GM19351 (cell line): ENCODE results near the gene ACSBG1.

Experiments used
- ATAC-seq: cut with Tn5 transposase; IDR thresholded peaks from one replicate; pipeline ENCODE4 v1.9.1; 2021; ENCODE audit warnings: mild to moderate bottlenecking, moderate library complexity; ENCODE audit not compliant: unreplicated experiment

The ACSBG1 gene, protein sequence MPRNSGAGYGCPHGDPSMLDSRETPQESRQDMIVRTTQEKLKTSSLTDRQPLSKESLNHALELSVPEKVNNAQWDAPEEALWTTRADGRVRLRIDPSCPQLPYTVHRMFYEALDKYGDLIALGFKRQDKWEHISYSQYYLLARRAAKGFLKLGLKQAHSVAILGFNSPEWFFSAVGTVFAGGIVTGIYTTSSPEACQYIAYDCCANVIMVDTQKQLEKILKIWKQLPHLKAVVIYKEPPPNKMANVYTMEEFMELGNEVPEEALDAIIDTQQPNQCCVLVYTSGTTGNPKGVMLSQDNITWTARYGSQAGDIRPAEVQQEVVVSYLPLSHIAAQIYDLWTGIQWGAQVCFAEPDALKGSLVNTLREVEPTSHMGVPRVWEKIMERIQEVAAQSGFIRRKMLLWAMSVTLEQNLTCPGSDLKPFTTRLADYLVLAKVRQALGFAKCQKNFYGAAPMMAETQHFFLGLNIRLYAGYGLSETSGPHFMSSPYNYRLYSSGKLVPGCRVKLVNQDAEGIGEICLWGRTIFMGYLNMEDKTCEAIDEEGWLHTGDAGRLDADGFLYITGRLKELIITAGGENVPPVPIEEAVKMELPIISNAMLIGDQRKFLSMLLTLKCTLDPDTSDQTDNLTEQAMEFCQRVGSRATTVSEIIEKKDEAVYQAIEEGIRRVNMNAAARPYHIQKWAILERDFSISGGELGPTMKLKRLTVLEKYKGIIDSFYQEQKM

DNA sequence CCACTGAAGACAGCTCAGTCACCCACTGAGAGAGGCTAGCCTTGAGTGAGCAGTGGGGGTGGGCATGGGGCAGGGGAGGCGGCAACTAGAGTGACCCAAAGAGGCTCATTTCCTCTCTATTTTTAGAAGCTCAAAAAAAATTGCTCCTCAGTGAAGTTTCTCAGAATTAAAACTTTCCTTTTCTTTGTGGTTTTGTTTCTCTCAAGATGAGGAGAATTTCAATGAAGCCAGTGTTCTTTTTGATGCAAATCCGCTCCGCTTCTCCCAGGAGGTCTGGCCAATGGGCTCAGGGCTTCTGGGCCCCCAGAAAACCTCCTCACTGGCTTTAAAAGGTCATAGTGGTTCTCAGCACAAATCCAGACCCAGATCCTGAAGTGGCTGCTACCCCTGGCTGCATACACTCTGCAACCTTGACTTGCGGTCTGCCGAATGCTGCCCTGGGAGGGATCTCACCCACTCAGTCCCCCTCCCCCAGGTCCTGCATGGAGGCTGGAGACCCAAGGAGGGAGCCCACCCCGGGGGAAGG lies at the start of gene ACSBG1:
Gene ACSBG1, minus strand, starts transcription at position 51 of the 526 bp plus-strand sequence. CDS start 64 bp downstream, outside the sequence.
- no peak for ATAC-seq

DNA sequence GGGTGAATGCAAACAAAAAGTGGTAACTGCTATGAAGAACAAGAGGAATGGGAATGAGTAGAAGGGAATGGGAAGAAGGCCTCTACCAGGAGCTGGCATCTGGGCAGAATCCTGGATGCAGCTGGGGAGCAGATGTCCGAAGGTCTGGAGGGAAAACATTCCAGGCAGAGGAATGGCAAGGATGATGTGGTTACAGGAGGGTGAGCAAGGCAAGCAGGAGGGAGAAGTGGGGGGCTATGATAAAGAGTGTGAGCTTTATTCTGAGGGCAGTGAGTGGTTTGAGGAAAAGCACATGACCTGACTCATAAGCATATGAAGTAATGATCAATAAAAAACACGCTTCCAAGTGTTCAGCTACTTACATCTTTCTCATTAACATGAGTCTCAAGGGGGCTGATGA lies 48.0 kb upstream of the ACSBG1 start:
- no peak for ATAC-seq

GRCh38 chr15:78280319-78281072 lies 46.1 kb upstream of the ACSBG1 start:
- no peak for ATAC-seq

DNA sequence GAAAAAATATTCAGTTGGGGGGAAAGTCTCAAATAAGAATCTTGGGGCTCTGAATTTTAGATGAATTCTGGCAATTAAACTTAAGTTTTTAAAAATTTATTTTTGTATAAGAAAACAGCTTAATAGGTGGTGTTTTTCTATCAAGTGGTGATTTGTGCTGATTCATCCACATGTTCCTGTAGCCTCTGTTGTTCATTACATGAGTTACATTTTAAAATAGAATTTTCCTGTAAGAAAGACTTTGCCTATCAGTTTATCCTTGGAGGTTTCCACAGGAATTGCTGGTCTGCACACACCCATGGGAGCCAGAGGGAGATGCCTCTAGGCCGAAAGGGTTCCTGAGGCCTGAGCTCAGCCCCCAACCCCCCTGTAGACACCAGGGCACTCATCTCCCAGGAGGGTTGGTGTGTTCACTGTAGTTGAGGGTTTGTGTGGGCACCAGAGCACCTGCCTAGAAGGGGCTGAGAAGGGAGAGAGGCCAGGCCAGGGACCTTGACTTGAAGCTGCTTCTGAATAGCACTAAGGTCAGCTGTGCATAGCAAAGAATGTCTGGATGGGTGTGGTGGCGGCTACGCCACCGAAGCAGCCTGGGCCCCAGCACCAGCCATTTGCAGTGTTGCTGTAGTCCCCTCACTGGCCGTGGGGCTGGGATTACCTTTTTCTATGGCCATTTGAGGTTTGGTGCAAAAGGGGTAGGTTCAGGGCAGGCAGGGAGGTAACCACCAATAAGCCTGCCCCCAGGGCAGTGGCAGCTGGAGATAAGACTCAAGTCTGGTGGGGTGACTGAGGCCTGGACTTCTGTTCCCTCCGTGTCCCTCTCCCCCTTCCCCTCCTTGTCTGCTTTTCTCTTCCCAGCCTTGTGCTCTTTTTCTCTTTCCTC lies 41.9 kb upstream of the ACSBG1 start:
- no peak for ATAC-seq

GRCh38 chr15:78274994-78275393 lies 40.6 kb upstream of the ACSBG1 start:
- ATAC-seq, result no peak

DNA sequence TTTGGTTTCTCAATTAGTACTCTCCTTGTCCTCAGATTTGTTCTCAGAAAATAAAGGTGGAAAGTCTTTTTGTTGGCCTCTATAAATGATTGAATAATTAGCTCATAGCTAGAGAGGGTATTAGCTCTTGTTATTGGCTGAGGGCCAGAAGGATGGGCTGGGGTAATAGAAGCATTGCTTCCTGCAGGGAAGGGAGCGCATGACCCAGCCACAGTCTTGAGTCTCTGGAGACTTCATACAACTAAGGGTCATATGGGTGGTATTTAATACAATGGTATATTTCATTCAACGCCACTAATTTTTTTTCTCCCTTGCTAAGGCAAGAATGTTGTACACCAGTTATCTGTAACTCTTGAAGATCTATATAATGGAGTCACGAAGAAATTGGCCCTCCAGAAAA lies 38.4 kb upstream of the ACSBG1 start:
- no peak for ATAC-seq

- ATAC-seq, result no peak
Observed at GRCh38 chr15:78272316-78272715, 38.0 kb upstream of the ACSBG1 start.

DNA sequence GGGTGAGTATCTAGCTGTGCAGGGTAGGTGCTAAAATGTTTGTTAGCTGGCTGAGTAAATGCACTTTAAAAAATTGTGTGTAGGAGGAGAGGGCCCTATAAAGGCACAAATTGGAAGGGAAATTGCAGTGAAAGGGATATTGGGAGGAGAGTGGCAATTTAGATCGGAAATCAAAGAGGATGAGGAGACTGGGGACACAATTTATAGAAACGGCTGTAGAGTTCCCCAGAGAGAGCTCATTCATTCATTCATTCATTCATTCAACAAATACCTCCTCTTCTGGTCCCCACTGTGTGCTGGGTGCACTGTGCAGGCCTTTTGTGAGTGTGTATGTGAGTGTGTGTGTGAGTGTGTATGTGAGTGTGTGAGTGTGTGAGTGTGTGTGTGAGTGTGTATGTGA lies 32.4 kb upstream of the ACSBG1 start:
- ATAC-seq, result no peak

DNA sequence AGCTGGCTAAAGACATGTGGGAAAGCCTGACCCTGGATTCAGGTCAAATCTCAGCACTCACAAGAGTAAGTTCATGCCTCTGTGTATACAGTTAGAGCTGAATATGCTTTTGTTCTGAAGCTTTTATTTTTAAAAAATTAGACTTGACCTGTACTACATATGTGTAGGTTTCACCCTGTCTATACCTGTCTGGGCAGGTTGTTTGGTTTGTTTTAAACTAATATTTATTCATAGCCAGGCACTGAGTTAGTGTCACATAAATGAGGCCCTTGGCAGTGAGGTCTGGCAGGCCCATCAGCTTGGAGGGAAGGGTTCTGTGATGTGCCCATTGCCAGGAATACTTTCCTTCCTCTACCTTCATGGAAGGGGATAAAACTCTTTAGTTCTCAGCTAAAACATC lies 31.9 kb upstream of the ACSBG1 start:
- ATAC-seq, result no peak

GRCh38 chr15:78265752-78266224 lies 31.4 kb upstream of the ACSBG1 start:
- ATAC-seq, result no peak

DNA sequence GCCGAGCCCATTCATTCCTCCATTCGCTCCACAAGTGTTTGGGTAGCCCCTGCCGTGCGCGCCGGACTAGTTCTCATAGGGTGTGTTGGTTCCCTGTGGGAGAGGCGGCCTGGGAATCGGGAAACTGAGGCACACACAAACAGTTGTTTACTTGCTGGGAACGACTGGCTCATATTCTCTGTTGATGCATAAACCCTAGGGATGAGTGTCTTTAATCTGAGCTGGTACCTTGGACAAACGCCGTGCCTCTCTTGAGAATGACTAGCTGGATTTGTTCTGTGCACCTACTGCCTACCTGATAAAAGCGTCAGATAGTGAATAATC lies 30.7 kb upstream of the ACSBG1 start:
- ATAC-seq, result no peak

DNA sequence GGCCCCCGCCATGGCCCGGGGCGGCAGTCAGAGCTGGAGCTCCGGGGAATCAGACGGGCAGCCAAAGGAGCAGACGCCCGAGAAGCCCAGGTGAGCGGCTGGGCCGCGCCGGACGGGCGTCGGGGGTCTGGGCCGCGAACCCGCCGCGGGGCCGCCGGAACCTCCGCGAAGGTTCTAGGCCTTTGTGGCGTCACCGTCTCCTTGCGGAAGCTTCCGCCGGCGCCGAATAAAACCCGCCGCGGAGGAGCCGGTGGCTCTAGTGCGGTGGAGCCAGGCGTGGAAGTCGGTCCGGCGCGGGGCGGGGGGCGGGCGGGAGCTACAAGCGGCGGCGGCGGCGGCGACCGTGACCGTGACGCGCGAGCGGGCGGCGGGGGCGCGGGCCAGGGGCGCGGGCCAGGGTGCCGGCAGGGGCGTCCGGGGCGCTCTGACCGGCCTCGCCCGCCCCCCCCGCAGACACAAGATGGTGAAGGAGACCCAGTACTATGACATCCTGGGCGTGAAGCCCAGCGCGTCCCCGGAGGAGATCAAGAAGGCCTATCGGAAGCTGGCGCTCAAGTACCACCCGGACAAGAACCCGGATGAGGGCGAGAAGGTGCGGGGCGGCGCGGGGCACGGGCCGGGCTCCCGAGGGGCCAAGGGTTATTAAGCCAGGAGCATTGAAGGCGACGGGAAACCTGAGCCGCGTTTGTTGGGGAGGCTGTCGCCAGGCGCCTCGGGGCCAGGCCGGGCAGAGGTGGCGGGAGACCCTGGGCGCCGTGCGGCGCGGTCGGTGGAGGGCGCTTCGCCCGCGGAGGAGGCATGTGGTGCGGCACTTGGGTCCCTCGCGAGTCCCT lies 30.2 kb upstream of the ACSBG1 start, which contains the start of gene DNAJA4:
Gene DNAJA4, plus strand, starts transcription at position 259 of the 833 bp plus-strand sequence. Its CDS starts 202 bp downstream, at position 461.
- ATAC-seq, result no peak

- no peak for ATAC-seq
Observed at GRCh38 chr15:78263907-78264303, 29.5 kb upstream of the ACSBG1 start.

DNA sequence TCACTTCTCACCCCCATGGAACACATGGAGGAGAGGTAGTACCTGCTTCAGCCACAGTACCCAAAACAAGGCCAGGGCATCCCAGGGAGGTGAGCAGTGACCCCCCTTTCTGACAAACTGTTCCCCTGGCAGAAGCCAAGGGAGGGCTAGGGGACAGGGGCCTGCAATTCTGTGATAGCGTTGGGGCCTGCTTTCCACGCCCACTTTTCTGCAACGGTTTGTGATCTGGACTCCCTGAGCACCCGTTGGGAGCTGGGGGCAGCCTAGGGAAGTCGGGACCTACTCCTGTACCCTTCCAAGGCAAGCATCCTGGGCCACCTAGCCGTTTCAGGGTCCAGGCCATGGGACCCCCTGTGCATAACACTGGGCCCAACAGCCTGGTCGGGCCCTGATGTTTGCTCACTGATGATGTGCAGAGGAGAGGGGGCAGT lies 29.0 kb upstream of the ACSBG1 start:
- ATAC-seq, result no peak

DNA sequence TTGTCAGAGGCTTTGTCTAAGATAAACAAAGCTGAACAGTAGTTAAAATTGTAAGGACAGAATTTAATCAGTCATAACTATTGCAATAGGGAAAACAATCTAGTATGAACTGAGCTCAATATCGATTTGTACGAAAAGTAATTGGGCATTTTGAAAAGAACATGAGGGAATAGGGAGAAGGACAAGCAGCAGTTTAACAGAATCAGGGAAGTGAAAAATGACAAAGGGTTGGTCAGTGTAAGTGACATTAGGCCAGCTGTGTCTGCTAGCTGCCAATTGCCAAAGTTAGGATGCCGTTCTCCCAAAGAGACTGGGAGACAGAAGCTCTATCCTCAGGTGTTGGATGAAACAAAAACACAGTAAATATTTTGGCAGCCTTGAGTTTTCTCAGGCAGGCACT lies 26.7 kb upstream of the ACSBG1 start:
- ATAC-seq, result no peak

- no peak for ATAC-seq
Observed at GRCh38 chr15:78260489-78260888, 26.1 kb upstream of the ACSBG1 start.

GRCh38 chr15:78259232-78259631 lies 24.9 kb upstream of the ACSBG1 start:
- ATAC-seq, result no peak

DNA sequence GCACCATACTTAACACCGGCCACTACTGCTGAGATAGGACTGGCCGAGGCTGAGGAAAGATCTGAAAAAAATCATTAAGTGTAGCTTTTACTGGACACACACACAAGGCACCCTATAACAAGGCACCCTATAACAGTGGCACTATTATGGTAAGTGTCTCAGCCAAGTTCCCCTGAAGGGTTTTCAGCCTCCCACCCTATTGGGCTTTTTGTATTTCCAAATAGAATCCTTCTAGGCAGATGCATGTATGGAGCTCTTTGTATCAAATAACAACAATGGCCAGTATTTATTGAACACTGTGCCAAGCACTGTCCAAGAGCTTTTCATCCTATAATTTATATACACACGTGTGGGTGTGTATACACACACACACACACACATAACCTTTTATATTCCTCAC lies 23.3 kb upstream of the ACSBG1 start:
- no peak for ATAC-seq

DNA sequence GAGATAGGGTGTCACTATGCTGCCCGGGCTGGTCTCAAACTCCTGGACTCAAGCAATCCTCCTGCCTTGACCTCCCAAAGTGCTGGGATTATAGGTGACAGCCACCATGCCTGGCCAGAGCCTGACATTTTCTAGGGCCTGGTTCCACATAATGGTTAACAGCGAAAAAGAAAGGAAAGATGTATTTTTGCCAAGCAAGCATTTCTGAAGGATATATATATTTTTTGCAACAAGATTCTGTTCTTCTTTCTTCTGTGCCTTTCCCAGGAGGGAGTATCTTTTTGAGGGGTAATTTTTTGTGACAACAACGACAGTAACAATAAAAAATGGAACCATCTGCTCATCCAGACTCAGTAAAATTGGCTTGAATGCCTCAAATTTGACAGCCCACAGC lies 21.7 kb upstream of the ACSBG1 start:
- ATAC-seq, result no peak
